ENCODE data around the gene PRRG2. TPM values are rescaled to one million over a fixed set of nuclear protein-coding genes. Genes with fewer than 3 reads are reported as not detected.

PRRG2 gene
- total and polyA plus RNA-seq, 2 of the 13 experiments (the other 11 are each of a cell fraction or from before 2014, with no cell fraction given), result 0.66 to 0.82 TPM

GRCh38 chr19:49564616-49565045, 16.5 kb upstream of the PRRG2 start:
- CTCF ChIA-PET (ENCODE audit: low intra/inter-chr PET ratio, low total read pairs), result no interaction called here
- Histone ChIP-seq H3K4me1 (ENCODE audit: insufficient read depth, low read length) (peaks cover 34% of the 10 kb centered on the region), H3K9ac (ENCODE audit: insufficient read depth, low read depth, low read length) (no peak overlapping the region), H3K79me2 (ENCODE audit: insufficient read depth, low read length) (peaks cover 14% of the 10 kb centered on the region), H2AFZ (ENCODE audit: low read length) (no peak overlapping the region), H3K27me3 (ENCODE audit: control insufficient read depth in 1 of 2, insufficient read depth in 2 of 2, low read length in 2 of 2) (no peaks in the 10 kb centered on the region), H3K4me2 (ENCODE audit: low read depth, low read length) (no peak overlapping the region), H3K4me3 (replicated peaks in 1 of 3; ENCODE audit: insufficient read depth in 1 of 3, low read depth in 2 of 3, low read length in 3 of 3) (no peak overlapping the region), H3K36me3 (replicated peaks in 1 of 2; ENCODE audit: control insufficient read depth in 1 of 2, insufficient read depth in 2 of 2, low read length in 2 of 2) (peaks cover 4 to 9% of the 10 kb centered on the region in 2 experiments; a peak in 4 of 5 replicates), H3K27ac (ENCODE audit: extremely low read length, insufficient read depth, low read length) (no peak overlapping the region), H3K9me3 (ENCODE audit: low read length) (no peaks in the 10 kb centered on the region), H4K20me1 (ENCODE audit: insufficient read depth, low read length) (no peaks in the 10 kb centered on the region)
- FAIRE-seq (no peak), DNase-seq (ENCODE audit: low spot score) (no peak), ATAC-seq (no peak)
- TF ChIP-seq IKZF5 (CRISPR knock-in tag; IDR thresholded peaks at IDR 0.05) (no peak), RBM39 (IDR thresholded peaks at IDR 0.05; ENCODE audit: low read depth, low read length, poor library complexity, severe bottlenecking) (no peak), EP300 (IDR thresholded peaks at IDR 0.05; ENCODE audit: low read depth in 2 of 2, low read length in 2 of 2) (no peak), EP300 (CRISPR knock-in tag; IDR thresholded peaks at IDR 0.05; ENCODE audit: borderline replicate concordance) (no peak), PHF8 (CRISPR knock-in tag; IDR thresholded peaks at IDR 0.05) (no peak), ATRX (CRISPR knock-in tag; IDR thresholded peaks at IDR 0.05; ENCODE audit: borderline replicate concordance) (no peak), ZNF121 (CRISPR knock-in tag; IDR thresholded peaks at IDR 0.05) (no peak)
- TF ChIP-seq, protein P1, sequence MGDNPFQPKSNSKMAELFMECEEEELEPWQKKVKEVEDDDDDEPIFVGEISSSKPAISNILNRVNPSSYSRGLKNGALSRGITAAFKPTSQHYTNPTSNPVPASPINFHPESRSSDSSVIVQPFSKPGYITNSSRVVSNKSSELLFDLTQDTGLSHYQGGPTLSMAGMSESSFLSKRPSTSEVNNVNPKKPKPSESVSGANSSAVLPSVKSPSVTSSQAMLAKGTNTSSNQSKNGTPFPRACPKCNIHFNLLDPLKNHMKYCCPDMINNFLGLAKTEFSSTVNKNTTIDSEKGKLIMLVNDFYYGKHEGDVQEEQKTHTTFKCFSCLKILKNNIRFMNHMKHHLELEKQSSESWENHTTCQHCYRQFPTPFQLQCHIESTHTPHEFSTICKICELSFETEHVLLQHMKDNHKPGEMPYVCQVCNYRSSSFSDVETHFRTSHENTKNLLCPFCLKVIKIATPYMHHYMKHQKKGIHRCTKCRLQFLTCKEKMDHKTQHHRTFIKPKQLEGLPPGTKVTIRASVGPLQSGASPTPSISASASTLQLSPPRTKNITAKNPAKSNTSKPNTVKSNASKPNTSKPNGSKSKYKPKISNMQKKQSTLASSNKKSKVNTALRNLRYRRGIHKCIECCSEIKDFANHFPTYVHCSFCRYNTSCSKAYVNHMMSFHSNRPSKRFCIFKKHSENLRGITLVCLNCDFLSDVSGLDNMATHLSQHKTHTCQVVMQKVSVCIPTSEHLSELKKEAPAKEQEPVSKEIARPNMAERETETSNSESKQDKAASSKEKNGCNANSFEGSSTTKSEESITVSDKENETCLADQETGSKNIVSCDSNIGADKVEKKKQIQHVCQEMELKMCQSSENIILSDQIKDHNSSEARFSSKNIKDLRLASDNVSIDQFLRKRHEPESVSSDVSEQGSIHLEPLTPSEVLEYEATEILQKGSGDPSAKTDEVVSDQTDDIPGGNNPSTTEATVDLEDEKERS (CRISPR knock-in tag; IDR thresholded peaks at IDR 0.05), result no peak
- intact Hi-C loops (cut with micrococcal nuclease; ENCODE audit: unreplicated experiment), result no loop called here
- BruUV-seq (replicated peaks), result no TSS peak
- POLR2A ChIA-PET, result no interaction called here
- in situ Hi-C loops (cut with HindIII; ENCODE audit: extremely low pct_ligation_motif_present, low pct_unique_long_range_greater_than_20kb), result no loop called here
- WGBS (ENCODE audit: low lambda C conversion rate), result 90% methylated on average over 6 of the region's 6 CpGs

All from HepG2 (cell line).